GM23338 (cell line): ENCODE data around the gene DACT1. TPM values are rescaled to one million over a fixed set of nuclear protein-coding genes. Genes with fewer than 3 reads are reported as not detected.
A peak's percentile ranks its signal among the peaks of the same experiment; 100 is the strongest.

Experiments used
- ATAC-seq: fragments of 200-7000 bp; cut with Tn5 transposase; 3 replicates; pipeline ENCODE4 v1.9.1; 2020
- DNase-seq: peaks from one replicate; pipeline ENCODE4 v3.0.0-alpha.2; 2015; ENCODE audit warnings: low spot score
- H2AFZ ChIP-seq: fragments of 200-600 bp; sonication (generic); 2 replicates; pipeline ENCODE4 v1.8.0; 2016; ENCODE audit warnings: antibody characterized with exemption, mild to moderate bottlenecking, moderate library complexity
- H3F3A ChIP-seq: fragments of 200-600 bp; sonication (generic); replicated peaks from 2 replicates; pipeline ENCODE4 v1.8.0; 2017; ENCODE audit warnings: antibody characterized with exemption, mixed run types, low read depth
- H3K27ac ChIP-seq: fragments of 200-600 bp; sonication (generic); 2 replicates; pipeline ENCODE4 v1.6.1; 2016; ENCODE audit warnings: low read depth
- H3K27me3 ChIP-seq: fragments of 200-600 bp; sonication (generic); 2 replicates; pipeline ENCODE4 v1.8.0; 2016; ENCODE audit warnings: mild to moderate bottlenecking, mixed run types, moderate library complexity; ENCODE audit not compliant: insufficient read depth
- H3K36me3 ChIP-seq: fragments of 200-600 bp; sonication (generic); 2 replicates; pipeline ENCODE4 v1.8.0; 2016; ENCODE audit warnings: mild to moderate bottlenecking; ENCODE audit not compliant: insufficient read depth
- H3K4me1 ChIP-seq: fragments of 200-600 bp; sonication (generic); 2 replicates; pipeline ENCODE4 v1.8.0; 2016; ENCODE audit warnings: mild to moderate bottlenecking, moderate library complexity; ENCODE audit not compliant: insufficient read depth
- H3K4me2 ChIP-seq: fragments of 200-600 bp; sonication (generic); 2 replicates; pipeline ENCODE4 v1.7.1; 2017; ENCODE audit warnings: mixed run types
- H3K4me3 ChIP-seq: fragments of 200-600 bp; sonication (generic); 2 replicates; pipeline ENCODE4 v1.6.1; 2016; ENCODE audit warnings: mixed run types
- H3K79me2 ChIP-seq: fragments of 200-600 bp; sonication (generic); replicated peaks from 2 replicates; pipeline ENCODE4 v1.8.0; 2017; ENCODE audit warnings: mild to moderate bottlenecking; ENCODE audit not compliant: insufficient read depth
- H3K9me2 ChIP-seq: fragments of 200-600 bp; sonication (generic); 2 replicates; pipeline ENCODE4 v1.8.0; 2017; ENCODE audit not compliant: insufficient read depth
- H4K20me1 ChIP-seq: fragments of 200-600 bp; sonication (generic); replicated peaks from 2 replicates; pipeline ENCODE4 v1.8.0; 2017; ENCODE audit warnings: mild to moderate bottlenecking; ENCODE audit not compliant: insufficient read depth
- H3K27ac Mint-ChIP-seq: 2 replicates; pipeline ENCODE4 v1.8.0; 2020; ENCODE audit warnings: inconsistent platforms, mild to moderate bottlenecking, moderate library complexity, mixed read lengths
- H3K27me3 Mint-ChIP-seq: 3 replicates; pipeline ENCODE4 v1.8.0; 2022; ENCODE audit warnings: low read depth, mild to moderate bottlenecking, moderate library complexity, mixed read lengths, inconsistent platforms; ENCODE audit not compliant: insufficient read depth, poor library complexity
- H3K36me3 Mint-ChIP-seq: 3 replicates; pipeline ENCODE4 v1.8.0; 2021; ENCODE audit warnings: low read depth, mild to moderate bottlenecking, inconsistent platforms, moderate library complexity, mixed read lengths
- H3K4me1 Mint-ChIP-seq: 3 replicates; pipeline ENCODE4 v1.8.0; 2020; ENCODE audit warnings: mild to moderate bottlenecking, inconsistent platforms, mixed read lengths
- H3K4me3 Mint-ChIP-seq: 3 replicates; pipeline ENCODE4 v1.8.0; 2021; ENCODE audit warnings: moderate library complexity, mild to moderate bottlenecking, inconsistent platforms, mixed read lengths
- H3K9me3 Mint-ChIP-seq: 3 replicates; pipeline ENCODE4 v1.8.0; 2020; ENCODE audit warnings: moderate library complexity, mild to moderate bottlenecking, inconsistent platforms, mixed read lengths
- NANOG ChIP-seq: IDR thresholded peaks from 2 replicates; pipeline ENCODE4 v1.6.1; 2016; ENCODE audit warnings: antibody characterized with exemption, borderline replicate concordance
- polyA plus RNA-seq: library from polyadenylated mRNA; unstranded; fragments of >200 nt; fragmentation: Nextera tagmentation; extraction: Ambion mirVana; gene quantifications from 2 replicates; pipeline ENCODE4 v1.2.1, GENCODE V29; 2016
- total RNA-seq: library from RNA; depleted of rRNA; stranded (reverse); fragments of >200 nt; shearing (Covaris generic); gene quantifications from 2 replicates; pipeline ENCODE4 v1.2.3, GENCODE V29; 2014
- TF ChIP-seq, protein P1 (sequence below): fragments of 250-450 bp; sonication (Bioruptor Pico); IDR thresholded peaks from 2 replicates; pipeline ENCODE4 v1.5.0; 2020; ENCODE audit warnings: mild to moderate bottlenecking, moderate library complexity

Gene DACT1
- total and polyA plus RNA-seq, 2 experiments from 2014 or later: 5.7 to 26.6 TPM

DNA sequence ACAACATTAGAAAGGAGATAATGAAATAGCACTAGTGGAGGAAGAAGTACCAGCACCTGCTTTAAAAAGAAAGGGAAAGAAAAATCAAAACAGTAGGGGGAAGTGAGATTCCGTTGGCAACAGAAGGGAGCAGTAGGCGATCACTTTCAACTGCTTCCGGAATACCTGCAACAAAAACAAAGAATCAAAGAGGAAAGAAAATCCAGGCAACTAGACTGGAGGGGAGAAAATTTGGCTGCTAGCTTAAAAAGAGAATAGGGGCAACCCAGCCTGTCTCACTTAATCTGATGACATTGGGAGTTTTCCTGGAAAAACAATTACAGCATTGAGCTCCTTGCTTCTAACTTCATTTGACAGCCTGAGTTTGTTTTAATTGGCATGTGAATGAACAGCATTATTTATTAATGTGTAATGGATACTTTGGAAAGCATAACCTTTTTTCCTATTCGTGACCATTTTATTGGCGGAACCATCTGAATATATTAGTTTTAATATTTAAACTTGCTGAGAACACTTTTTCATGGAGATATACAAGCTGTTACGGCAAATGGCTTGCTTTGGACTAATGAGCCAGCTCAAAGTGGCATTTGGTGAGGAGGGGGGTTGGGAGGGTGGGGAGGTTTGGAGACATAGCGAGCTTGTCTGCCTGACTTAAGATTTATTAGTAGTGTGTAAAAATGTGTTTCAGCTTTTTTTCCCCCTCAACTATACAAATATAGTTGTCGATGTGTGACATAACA, 2.5 kb upstream of the DACT1 start:
- no peak for ATAC-seq
- peaks cover 32% of the 10 kb centered on the region for H3K27me3 Mint-ChIP-seq

More for the DNA sequence above, 2.5 kb upstream of the DACT1 start:
- TF ChIP-seq, protein P1, sequence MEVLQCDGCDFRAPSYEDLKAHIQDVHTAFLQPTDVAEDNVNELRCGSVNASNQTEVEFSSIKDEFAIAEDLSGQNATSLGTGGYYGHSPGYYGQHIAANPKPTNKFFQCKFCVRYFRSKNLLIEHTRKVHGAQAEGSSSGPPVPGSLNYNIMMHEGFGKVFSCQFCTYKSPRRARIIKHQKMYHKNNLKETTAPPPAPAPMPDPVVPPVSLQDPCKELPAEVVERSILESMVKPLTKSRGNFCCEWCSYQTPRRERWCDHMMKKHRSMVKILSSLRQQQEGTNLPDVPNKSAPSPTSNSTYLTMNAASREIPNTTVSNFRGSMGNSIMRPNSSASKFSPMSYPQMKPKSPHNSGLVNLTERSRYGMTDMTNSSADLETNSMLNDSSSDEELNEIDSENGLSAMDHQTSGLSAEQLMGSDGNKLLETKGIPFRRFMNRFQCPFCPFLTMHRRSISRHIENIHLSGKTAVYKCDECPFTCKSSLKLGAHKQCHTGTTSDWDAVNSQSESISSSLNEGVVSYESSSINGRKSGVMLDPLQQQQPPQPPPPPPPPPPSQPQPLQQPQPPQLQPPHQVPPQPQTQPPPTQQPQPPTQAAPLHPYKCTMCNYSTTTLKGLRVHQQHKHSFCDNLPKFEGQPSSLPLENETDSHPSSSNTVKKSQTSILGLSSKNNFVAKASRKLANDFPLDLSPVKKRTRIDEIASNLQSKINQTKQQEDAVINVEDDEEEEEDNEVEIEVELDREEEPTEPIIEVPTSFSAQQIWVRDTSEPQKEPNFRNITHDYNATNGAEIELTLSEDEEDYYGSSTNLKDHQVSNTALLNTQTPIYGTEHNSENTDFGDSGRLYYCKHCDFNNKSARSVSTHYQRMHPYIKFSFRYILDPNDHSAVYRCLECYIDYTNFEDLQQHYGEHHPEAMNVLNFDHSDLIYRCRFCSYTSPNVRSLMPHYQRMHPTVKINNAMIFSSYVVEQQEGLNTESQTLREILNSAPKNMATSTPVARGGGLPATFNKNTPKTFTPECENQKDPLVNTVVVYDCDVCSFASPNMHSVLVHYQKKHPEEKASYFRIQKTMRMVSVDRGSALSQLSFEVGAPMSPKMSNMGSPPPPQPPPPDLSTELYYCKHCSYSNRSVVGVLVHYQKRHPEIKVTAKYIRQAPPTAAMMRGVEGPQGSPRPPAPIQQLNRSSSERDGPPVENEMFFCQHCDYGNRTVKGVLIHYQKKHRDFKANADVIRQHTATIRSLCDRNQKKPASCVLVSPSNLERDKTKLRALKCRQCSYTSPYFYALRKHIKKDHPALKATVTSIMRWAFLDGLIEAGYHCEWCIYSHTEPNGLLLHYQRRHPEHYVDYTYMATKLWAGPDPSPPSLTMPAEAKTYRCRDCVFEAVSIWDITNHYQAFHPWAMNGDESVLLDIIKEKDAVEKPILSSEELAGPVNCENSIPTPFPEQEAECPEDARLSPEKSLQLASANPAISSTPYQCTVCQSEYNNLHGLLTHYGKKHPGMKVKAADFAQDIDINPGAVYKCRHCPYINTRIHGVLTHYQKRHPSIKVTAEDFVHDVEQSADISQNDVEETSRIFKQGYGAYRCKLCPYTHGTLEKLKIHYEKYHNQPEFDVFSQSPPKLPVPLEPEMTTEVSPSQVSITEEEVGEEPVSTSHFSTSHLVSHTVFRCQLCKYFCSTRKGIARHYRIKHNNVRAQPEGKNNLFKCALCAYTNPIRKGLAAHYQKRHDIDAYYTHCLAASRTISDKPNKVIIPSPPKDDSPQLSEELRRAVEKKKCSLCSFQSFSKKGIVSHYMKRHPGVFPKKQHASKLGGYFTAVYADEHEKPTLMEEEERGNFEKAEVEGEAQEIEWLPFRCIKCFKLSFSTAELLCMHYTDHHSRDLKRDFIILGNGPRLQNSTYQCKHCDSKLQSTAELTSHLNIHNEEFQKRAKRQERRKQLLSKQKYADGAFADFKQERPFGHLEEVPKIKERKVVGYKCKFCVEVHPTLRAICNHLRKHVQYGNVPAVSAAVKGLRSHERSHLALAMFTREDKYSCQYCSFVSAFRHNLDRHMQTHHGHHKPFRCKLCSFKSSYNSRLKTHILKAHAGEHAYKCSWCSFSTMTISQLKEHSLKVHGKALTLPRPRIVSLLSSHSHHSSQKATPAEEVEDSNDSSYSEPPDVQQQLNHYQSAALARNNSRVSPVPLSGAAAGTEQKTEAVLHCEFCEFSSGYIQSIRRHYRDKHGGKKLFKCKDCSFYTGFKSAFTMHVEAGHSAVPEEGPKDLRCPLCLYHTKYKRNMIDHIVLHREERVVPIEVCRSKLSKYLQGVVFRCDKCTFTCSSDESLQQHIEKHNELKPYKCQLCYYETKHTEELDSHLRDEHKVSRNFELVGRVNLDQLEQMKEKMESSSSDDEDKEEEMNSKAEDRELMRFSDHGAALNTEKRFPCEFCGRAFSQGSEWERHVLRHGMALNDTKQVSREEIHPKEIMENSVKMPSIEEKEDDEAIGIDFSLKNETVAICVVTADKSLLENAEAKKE: no peak
- TF ChIP-seq NANOG: peak; percentile 60
- DNase-seq: peak; percentile 67
- Histone ChIP-seq H3K4me3 (peak overlapping the region; percentile 73), H4K20me1 (no peaks in the 10 kb centered on the region), H3K27ac (no peak overlapping the region), H3K36me3 (no peaks in the 10 kb centered on the region), H3K27me3 (peaks cover 38% of the 10 kb centered on the region), H2AFZ (no peak overlapping the region), H3K4me2 (peak overlapping the region; percentile 91), H3K79me2 (peaks cover 15% of the 10 kb centered on the region), H3K9me2 (no peaks in the 10 kb centered on the region), H3F3A (peaks cover 9% of the 10 kb centered on the region; the same call in 1 of the 2 replicates), H3K4me1 (peaks cover 62% of the 10 kb centered on the region)
- Mint-ChIP-seq H3K4me1 (peaks cover 61% of the 10 kb centered on the region), H3K36me3 (no peaks in the 10 kb centered on the region; the same call in 2 of the 3 replicates), H3K9me3 (no peaks in the 10 kb centered on the region; the same call in 2 of the 3 replicates), H3K4me3 (peak overlapping the region; percentile 36), H3K27ac (no peak overlapping the region)
